GM12872 (cell line): ENCODE data around the gene ITPR1.

ENCODE experiments used
- CTCF ChIP-seq: IDR thresholded peaks from 3 replicates; pipeline ENCODE4 v1.5.1; 2011; ENCODE audit warnings: low read depth, mild to moderate bottlenecking, low read length, moderate library complexity; ENCODE audit not compliant: insufficient read depth

The ITPR1 gene

GRCh38 chr3:4573153-4573552 is 80.0 kb downstream of the ITPR1 start:
- TF ChIP-seq CTCF, result no peak

DNA sequence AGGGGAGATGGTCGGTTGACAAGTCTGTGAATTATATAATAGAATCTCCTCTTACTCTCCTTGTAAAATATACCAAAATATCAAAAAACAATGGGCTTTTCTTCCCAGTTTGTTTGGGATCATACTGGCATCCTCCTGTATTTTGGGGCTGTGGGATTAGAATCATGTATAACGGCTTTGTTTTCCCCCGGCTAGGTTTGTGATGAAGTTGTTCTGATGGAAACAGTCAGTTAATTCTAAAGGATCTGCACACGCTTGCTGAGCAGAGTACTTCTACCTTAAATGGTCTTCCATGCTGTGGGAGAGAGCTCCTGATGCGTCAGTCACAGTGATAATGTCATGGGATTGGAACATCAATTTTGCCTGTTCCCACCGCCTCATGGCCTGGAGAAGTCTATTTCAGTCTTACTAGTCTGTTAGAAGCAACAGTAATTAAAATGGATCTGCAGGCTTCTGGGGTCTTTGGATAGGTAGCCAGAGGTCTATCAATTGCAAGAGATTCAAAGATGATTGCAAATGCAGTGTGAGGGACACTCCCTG is 81.3 kb downstream of the ITPR1 start:
- no peak for TF ChIP-seq CTCF

GRCh38 chr3:4575381-4575780 is 82.2 kb downstream of the ITPR1 start:
- TF ChIP-seq CTCF, result no peak

DNA sequence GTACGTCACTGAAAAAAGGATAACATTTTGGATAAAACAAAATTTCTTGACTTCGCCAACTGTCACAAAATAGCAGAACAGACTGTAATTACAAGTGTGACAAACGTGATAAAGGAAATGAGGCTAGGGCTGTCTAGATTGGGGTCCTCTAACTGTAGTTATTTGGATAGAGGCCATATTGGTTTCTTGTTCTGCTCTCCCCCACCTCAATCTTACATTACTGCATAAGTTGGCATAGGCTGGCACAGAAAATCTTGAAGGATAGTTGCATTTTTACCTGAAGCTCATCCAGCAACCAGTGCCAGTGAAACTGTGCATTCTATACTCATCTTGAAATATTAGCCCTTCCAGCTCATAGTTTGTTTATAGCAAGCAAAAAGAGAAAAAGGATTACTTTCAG is 84.6 kb downstream of the ITPR1 start:
- TF ChIP-seq CTCF, result no peak

GRCh38 chr3:4580346-4581123 is 87.4 kb downstream of the ITPR1 start:
- no peak for TF ChIP-seq CTCF

- no peak for TF ChIP-seq CTCF
These were observed 87.9 kb downstream of the ITPR1 start for GRCh38 chr3:4581124-4581424.

- TF ChIP-seq CTCF, result no peak
These were observed 88.3 kb downstream of the ITPR1 start for GRCh38 chr3:4581498-4581897.
